Activated T-helper 1 cell treated with anti-CD3 and anti-CD28 coated beads, Interleukin-12 subunit alpha, Interleukin-12 subunit beta, Interleukin-2, Interleukin-4 antibody, amounts not matched to agents 30 ng/mL and 10 ng/mL and 1 ng/mL, durations not matched to agents 14 hours and 24 hours and 36 hours (primary cell): Measurements from ENCODE around the gene SYNDIG1L. TPM values are rescaled to one million over a fixed set of nuclear protein-coding genes. Genes with fewer than 3 reads are reported as not detected.

ENCODE experiments used
- DNase-seq: peaks from one replicate; pipeline ENCODE4 v3.0.0; 2021; ENCODE audit warnings: low spot score
- H3K27ac Mint-ChIP-seq: one replicate; pipeline ENCODE4 v1.8.0; 2021; ENCODE audit warnings: mild to moderate bottlenecking, mixed read lengths
- H3K27me3 Mint-ChIP-seq: one replicate; pipeline ENCODE4 v1.8.0; 2022; ENCODE audit warnings: mild to moderate bottlenecking, moderate library complexity, mixed read lengths; ENCODE audit not compliant: insufficient read depth
- H3K36me3 Mint-ChIP-seq: one replicate; pipeline ENCODE4 v1.8.0; 2021; ENCODE audit warnings: low read depth, mixed read lengths
- H3K4me1 Mint-ChIP-seq: one replicate; pipeline ENCODE4 v1.8.0; 2021; ENCODE audit warnings: low read depth, mixed read lengths
- H3K4me3 Mint-ChIP-seq: one replicate; pipeline ENCODE4 v1.8.0; 2021; ENCODE audit warnings: mild to moderate bottlenecking, moderate library complexity, mixed read lengths
- H3K9me3 Mint-ChIP-seq: one replicate; pipeline ENCODE4 v1.8.0; 2021; ENCODE audit warnings: mixed read lengths
- intact Hi-C: fragments of 100-400 bp; cut with micrococcal nuclease; formaldehyde crosslinking; loops from one replicate; pipeline ENCODE4 v1.15.1; 2024
- total RNA-seq: library from RNA; stranded (reverse); gene quantifications from 2 replicates; pipeline ENCODE4 v1.2.3, GENCODE V29; 2022

Gene SYNDIG1L
- total RNA-seq, 1 donor from 2014 or later, result not detected

- Mint-ChIP-seq H3K27ac (no peak overlapping the region), H3K27me3 (peaks cover 13% of the 10 kb centered on the region), H3K4me1 (no peaks in the 10 kb centered on the region), H3K4me3 (no peak overlapping the region), H3K9me3 (no peaks in the 10 kb centered on the region), H3K36me3 (no peaks in the 10 kb centered on the region)
- intact Hi-C loops, result loop anchor here (5.0 kb wide), 1 partner anchor 442 kb away; no protein-coding TSS in a partner anchor
- no peak for DNase-seq
Observed at GRCh38 chr14:74360163-74360562, 65.8 kb downstream of the SYNDIG1L start.

- intact Hi-C loops, result no loop called here
- Mint-ChIP-seq H3K36me3 (no peaks in the 10 kb centered on the region), H3K9me3 (no peaks in the 10 kb centered on the region), H3K27ac (no peak overlapping the region), H3K4me3 (no peak overlapping the region), H3K4me1 (no peaks in the 10 kb centered on the region), H3K27me3 (no peaks in the 10 kb centered on the region)
- no peak for DNase-seq
Observed at GRCh38 chr14:74358176-74358829, 67.7 kb downstream of the SYNDIG1L start.

- no peaks in the 10 kb centered on the region for H3K36me3 Mint-ChIP-seq
- DNase-seq, result no peak
- no peaks in the 10 kb centered on the region for H3K4me1 Mint-ChIP-seq
- H3K9me3 Mint-ChIP-seq, result no peaks in the 10 kb centered on the region
- no peak overlapping the region for H3K27ac Mint-ChIP-seq
- no peaks in the 10 kb centered on the region for H3K27me3 Mint-ChIP-seq
- H3K4me3 Mint-ChIP-seq, result no peak overlapping the region
- intact Hi-C loops, result no loop called here
Observed at GRCh38 chr14:74357585-74357984, 68.4 kb downstream of the SYNDIG1L start.

GRCh38 chr14:74356892-74357575, 69.0 kb downstream of the SYNDIG1L start:
- no peak overlapping the region for H3K4me3 Mint-ChIP-seq
- no peaks in the 10 kb centered on the region for H3K9me3 Mint-ChIP-seq
- H3K27ac Mint-ChIP-seq, result no peak overlapping the region
- no peaks in the 10 kb centered on the region for H3K36me3 Mint-ChIP-seq
- H3K4me1 Mint-ChIP-seq, result no peaks in the 10 kb centered on the region
- H3K27me3 Mint-ChIP-seq, result peaks cover 3% of the 10 kb centered on the region
- DNase-seq, result no peak
- intact Hi-C loops, result no loop called here

Other genes starting within 250 kb of the SYNDIG1L start
- not detected in 2 replicates for gene VSX2, start 186.8 kb downstream of the SYNDIG1L start, total RNA-seq
- gene ABCD4, start 123.3 kb downstream of the SYNDIG1L start, total RNA-seq, result 38.8 and 44.4 TPM in 2 replicates
- not detected in 2 replicates for gene VRTN, start 77.7 kb downstream of the SYNDIG1L start, total RNA-seq
- 8.2 and 8.6 TPM in 2 replicates for gene NPC2, start 67.1 kb upstream of the SYNDIG1L start, total RNA-seq
- gene ISCA2, start 67.6 kb upstream of the SYNDIG1L start, total RNA-seq, result 18.8 and 20.2 TPM in 2 replicates
- 0.05 and 0.24 TPM in 2 replicates for gene LTBP2, start 186.0 kb upstream of the SYNDIG1L start, total RNA-seq